Heart left ventricle (tissue), 16 donors: ENCODE measurements around the gene PPTC7. TPM values are rescaled to one million over a fixed set of nuclear protein-coding genes. Genes with fewer than 3 reads are reported as not detected.

ENCODE experiments used
- ATAC-seq, 4 donors: fragments of 200-7000 bp; cut with Tn5 transposase; one replicate each; pipeline ENCODE4 v1.9.1; 2020 to 2022; ENCODE audit warnings: moderate library complexity in 4 of 4, mild to moderate bottlenecking in 3 of 4, moderate number of reproducible peaks in 1 of 4
- DNase-seq, 5 donors: peaks; one replicate each; pipeline ENCODE4 v3.0.0-alpha.2; 2020
- H3K27ac ChIP-seq, 12 donors: fragments of 200-600 bp; sonication (generic) in 4 of 12; one replicate each; pipeline versions ENCODE4 v1.5.0 to v1.8.0; 2016 to 2022; ENCODE audit warnings: mild to moderate bottlenecking in 2 of 12
- H3K27me3 ChIP-seq, 9 donors: fragments of 200-600 bp; sonication (generic) in 2 of 9; one replicate each; pipeline versions ENCODE4 v1.5.1 to v1.8.0; 2016 to 2022; ENCODE audit warnings: mild to moderate bottlenecking in 3 of 9
- H3K36me3 ChIP-seq, 9 donors: fragments of 200-600 bp; sonication (generic) in 2 of 9; one replicate each; pipeline versions ENCODE4 v1.5.0 to v1.8.0; 2018 to 2022; ENCODE audit warnings: mild to moderate bottlenecking in 2 of 9
- H3K4me1 ChIP-seq, 12 donors: fragments of 200-600 bp; sonication (generic) in 4 of 12; one replicate each; pipeline versions ENCODE4 v1.5.0 to v1.8.0; 2016 to 2022; ENCODE audit warnings: mild to moderate bottlenecking in 3 of 12
- H3K4me3 ChIP-seq, 12 donors: fragments of 200-600 bp; sonication (generic) in 4 of 12; one replicate each; pipeline versions ENCODE4 v1.5.0 to v1.8.0; 2017 to 2022; ENCODE audit warnings: mild to moderate bottlenecking in 9 of 12, moderate library complexity in 4 of 12
- H3K9me3 ChIP-seq, 12 donors: fragments of 200-600 bp; sonication (generic) in 4 of 12; one replicate each; pipeline versions ENCODE4 v1.5.0 to v1.8.0; 2016 to 2022; ENCODE audit warnings: mild to moderate bottlenecking in 1 of 12
- CTCF ChIP-seq, 12 donors: fragments of 200-600 bp; sonication (generic) in 4 of 12; IDR thresholded peaks; one replicate each; pipeline versions ENCODE4 v1.5.0 to v1.8.0; 2018 to 2022; ENCODE audit warnings: antibody characterized with exemption in 12 of 12, mild to moderate bottlenecking in 5 of 12
- POLR2A ChIP-seq, 2 donors: fragments of 450-650 bp; IDR thresholded peaks; one replicate each; pipeline ENCODE4 v1.6.1; 2017; ENCODE audit warnings: antibody characterized with exemption in 2 of 2, mild to moderate bottlenecking in 2 of 2, moderate library complexity in 2 of 2
- WGBS, 4 donors: extraction: QIAGEN DNeasy Blood & Tissue Kit in 2 of 4; methylation state at CpG; one replicate each; pipeline versions ENCODE4 v1.1.5 to v1.1.7; 2013 to 2018; 5-methylcytosine and 5-hydroxymethylcytosine counted together
- intact Hi-C, 10 donors: fragments of 100-400 bp; cut with DNase I; formaldehyde crosslinking; loops; one replicate each; pipeline versions ENCODE4 v1.11.1 to v1.14.2; 2022
- long read RNA-seq, 3 donors: library from polyadenylated mRNA; unstranded; transcript quantifications; one replicate each; pipeline ENCODE4 v2.0.0, GENCODE V29; 2020 to 2021
- polyA plus RNA-seq, 2 donors: library from polyadenylated mRNA; stranded (reverse); fragments of 200-250 nt; gene quantifications; one replicate each; pipeline ENCODE4 v1.2.3, GENCODE V29; 2013
- total RNA-seq, 9 donors: library from RNA; depleted of rRNA in 2 of 9; stranded (reverse); fragments of >200 nt in 2 of 9; fragmentation: NEBNext Ultra II Directional in 3 of 9; extraction: Animal tissue kit (Norgen Biotek cat#: 25700) in 3 of 9; gene quantifications; one replicate each; pipeline versions ENCODE4 v1.1.0 to v1.2.4, GENCODE V29; 2016 to 2023
- donor health status: ischemic (EF 13 %, LVEDD 7.1; RV severe dilation, severe dysfunction).
- donor health status: healthy with polysubstance abuse.
- donor health status: DM: no; HTN: yes; CAD: no.
- donor health status: DM: no; HTN: no; CAD: no.
- donor health status: ischemic (EF 25% LVEDD 6.9; RV normal size, moderate dysfunction).
- donor health status: ischemic (EF 25% LVEDD 5.7; RV mildly dilated, moderate dysfunction).
- donor health status: healthy.
- donor health status: DM: yes; HTN: yes; CAD: no.
- donor health status: ischemic (EF 35%, LVEDD 5.7; RV mildly dilated, moderate dysfunction).
- donor health status: nonischemic (EF 11% LVEDD 7.7; RV severe dilation, severe dysfunction).
- donor health status: DM: yes; HTN: yes; CAD: no.
- donor health status: PGD.
- donor health status: ischemic (EF 29% LVEDD 5.4; RV normal size, mild dysfunction).
- donor health status: nonischemic (EF 23%, LVEDD 6.1; RV moderate dilation, normal function).

PPTC7 gene, protein sequence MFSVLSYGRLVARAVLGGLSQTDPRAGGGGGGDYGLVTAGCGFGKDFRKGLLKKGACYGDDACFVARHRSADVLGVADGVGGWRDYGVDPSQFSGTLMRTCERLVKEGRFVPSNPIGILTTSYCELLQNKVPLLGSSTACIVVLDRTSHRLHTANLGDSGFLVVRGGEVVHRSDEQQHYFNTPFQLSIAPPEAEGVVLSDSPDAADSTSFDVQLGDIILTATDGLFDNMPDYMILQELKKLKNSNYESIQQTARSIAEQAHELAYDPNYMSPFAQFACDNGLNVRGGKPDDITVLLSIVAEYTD
- total RNA-seq (100 to 1,000 TPM in 1 of 9 donors, 10 to 100 TPM in 8; 47.5 to 113 (median 72.7) TPM), polyA plus RNA-seq (10 to 100 TPM; 26.6 to 53.1 TPM)
- long read RNA-seq, donor 1, full-length matches to known transcripts = 19 of 61 reads
- long read RNA-seq, donor 1, partial matches to known transcripts = 2 of 61 reads
- long read RNA-seq, donor 1, other reads (novel, unspliced or antisense) = 40 of 61 reads
- long read RNA-seq, donor 2, full-length matches to known transcripts = 7 of 42 reads
- long read RNA-seq, donor 2, partial matches to known transcripts = 4 of 42 reads
- long read RNA-seq, donor 2, other reads (novel, unspliced or antisense) = 31 of 42 reads
- long read RNA-seq, donor 3, full-length matches to known transcripts = 15 of 31 reads
- long read RNA-seq, donor 3, partial matches to known transcripts = 1 of 31 reads
- long read RNA-seq, donor 3, other reads (novel, unspliced or antisense) = 15 of 31 reads

DNA sequence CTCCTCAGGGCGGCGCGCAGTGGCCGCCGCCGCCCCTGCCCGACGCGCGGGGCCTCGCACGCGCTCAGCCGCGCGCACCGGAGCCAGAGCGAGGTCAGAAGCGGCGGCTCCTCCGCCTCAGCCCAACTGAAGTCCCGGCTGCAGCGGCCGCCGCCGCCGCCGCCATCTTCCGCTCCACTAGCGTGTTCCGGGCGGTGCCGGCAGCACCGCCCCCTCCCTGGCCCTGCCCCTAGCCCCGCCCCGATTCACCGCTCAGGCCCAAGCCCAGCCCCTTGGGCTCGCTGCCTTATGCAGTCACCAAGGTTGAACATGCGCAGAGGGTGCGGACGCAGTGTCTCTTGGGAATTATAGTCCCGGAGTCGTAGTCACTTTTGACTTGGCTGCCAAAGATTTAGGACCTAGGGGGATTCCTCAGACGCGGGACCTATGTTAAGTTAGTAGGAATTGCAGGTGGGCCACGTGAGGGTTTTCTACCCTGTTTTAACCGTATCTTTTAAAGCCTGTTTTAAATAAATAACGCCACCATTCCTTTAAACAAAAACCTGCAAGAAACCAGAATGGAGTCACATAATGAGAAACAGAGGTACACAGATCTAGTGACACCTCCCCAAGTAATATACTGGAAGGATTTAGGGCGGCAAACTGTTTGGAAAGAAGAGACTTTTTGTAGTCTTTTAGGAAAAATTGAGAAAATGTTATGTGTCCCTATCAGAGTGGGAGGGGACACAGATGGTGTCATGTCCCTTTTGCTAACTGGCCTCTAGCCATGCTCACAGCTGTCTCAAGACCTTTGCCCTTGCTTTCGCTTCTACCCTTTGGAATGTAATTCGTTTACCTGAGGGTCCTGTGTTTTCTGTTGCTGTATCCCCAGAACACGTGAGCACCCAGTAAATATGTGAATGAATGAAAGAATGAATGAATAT is at the start of gene PPTC7:
Gene PPTC7 (minus strand): TSS at position 182 of the 923 bp plus-strand sequence. CDS start 287 bp downstream, outside the sequence.
- WGBS, 4 donors = 2 to 6% (median 3%) methylated on average over 30 to 52 of the region's 52 CpGs
- Histone ChIP-seq H3K9me3 (no peaks in the 10 kb centered on the region), H3K27me3 (no peaks in the 10 kb centered on the region), H3K36me3 (no peaks in the 10 kb centered on the region), H3K27ac (peak within 1 kb of the TSS; percentile 88 to 98 (median 96)), H3K4me1 (peaks cover 4 to 66% (median 45%) of the 10 kb centered on the region in 12 donors), H3K4me3 (peak within 1 kb of the TSS; percentile 71 to 99 (median 94))
- intact Hi-C loops = loop anchor here in 9 of 10 donors (5.0 to 10.0 kb wide), 4 partner anchors 36 to 49 kb away; no protein-coding TSS in a partner anchor
- DNase-seq (peak; percentile 97 to 99 (median 98)), ATAC-seq (peak; percentile 94 to 99 (median 98))
- no peak for TF ChIP-seq CTCF (IDR thresholded peaks at IDR 0.05)
- TF ChIP-seq POLR2A (IDR thresholded peaks at IDR 0.05) = peak in 1 of 2 donors; percentile 91

- intact Hi-C loops = loop anchor here in 1 of 10 donors (10.0 kb wide), 1 partner anchor 257 kb away; no protein-coding TSS in a partner anchor
- Histone ChIP-seq H3K4me1 (peaks cover 0 to 6% (median 0%) of the 10 kb centered on the region in 12 donors), H3K27me3 (no peaks in the 10 kb centered on the region), H3K4me3 (no peak overlapping the region), H3K27ac (no peak overlapping the region), H3K36me3 (peaks cover 0 to 62% (median 16%) of the 10 kb centered on the region in 9 donors), H3K9me3 (no peaks in the 10 kb centered on the region)
- TF ChIP-seq CTCF (IDR thresholded peaks at IDR 0.05) (no peak), POLR2A (IDR thresholded peaks at IDR 0.05) (no peak)
- WGBS, 4 donors = 81 to 91% (median 83%) methylated on average over 8 of the region's 8 CpGs
- no peak for DNase-seq
- ATAC-seq = no peak
These were observed 44.5 kb upstream of the PPTC7 start for GRCh38 chr12:110627500-110628195.

GRCh38 chr12:110622582-110622981 is 39.5 kb upstream of the PPTC7 start:
- Histone ChIP-seq H3K4me3 (no peak overlapping the region), H3K27me3 (no peaks in the 10 kb centered on the region), H3K27ac (no peak overlapping the region), H3K36me3 (peaks cover 0 to 24% (median 8%) of the 10 kb centered on the region in 9 donors), H3K4me1 (peaks cover 0 to 2% (median 0%) of the 10 kb centered on the region in 12 donors), H3K9me3 (no peaks in the 10 kb centered on the region)
- no peak for ATAC-seq
- WGBS, 4 donors = 88 to 97% (median 94%) methylated on average over 3 of the region's 3 CpGs
- no peak for DNase-seq
- TF ChIP-seq CTCF (IDR thresholded peaks at IDR 0.05) = no peak
- TF ChIP-seq POLR2A (IDR thresholded peaks at IDR 0.05) = no peak
- intact Hi-C loops = loop anchor here in 1 of 10 donors (10.0 kb wide), 1 partner anchor 262 kb away; no protein-coding TSS in a partner anchor
